ENCODE results near the gene APOA1. TPM values are rescaled to one million over a fixed set of nuclear protein-coding genes. Genes with fewer than 3 reads are reported as not detected.

The APOA1 gene
- total and polyA plus RNA-seq, 10 of the 15 experiments (the other 5 are each of a cell fraction or from before 2014, with no cell fraction given) = 0.10 to 2.4 (median 0.24) TPM; not detected in 3

DNA sequence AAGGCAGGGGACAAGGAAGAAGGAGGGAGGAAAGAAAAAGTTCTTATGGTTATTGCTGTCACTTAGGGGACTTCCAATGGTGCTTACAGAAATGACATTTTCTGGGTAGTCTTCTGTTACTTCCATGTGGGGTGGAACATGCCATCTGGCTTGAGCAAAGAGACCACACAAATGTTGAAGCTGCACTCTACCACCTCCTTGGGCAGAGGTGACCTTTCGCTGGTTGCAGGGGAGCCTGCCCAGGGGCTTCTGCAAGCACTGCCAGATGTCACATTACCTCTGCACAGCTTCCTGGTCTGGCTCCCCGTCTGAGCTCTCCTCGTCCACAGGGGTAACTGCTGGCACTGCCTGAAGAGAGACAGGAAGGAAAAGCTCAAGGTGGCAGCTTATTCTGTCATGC is 32.6 kb upstream of the APOA1 start:
- H3K4me2 ChIP-seq (ENCODE audit: control insufficient read depth, insufficient read depth) = no peak overlapping the region
- TF ChIP-seq, protein P1, sequence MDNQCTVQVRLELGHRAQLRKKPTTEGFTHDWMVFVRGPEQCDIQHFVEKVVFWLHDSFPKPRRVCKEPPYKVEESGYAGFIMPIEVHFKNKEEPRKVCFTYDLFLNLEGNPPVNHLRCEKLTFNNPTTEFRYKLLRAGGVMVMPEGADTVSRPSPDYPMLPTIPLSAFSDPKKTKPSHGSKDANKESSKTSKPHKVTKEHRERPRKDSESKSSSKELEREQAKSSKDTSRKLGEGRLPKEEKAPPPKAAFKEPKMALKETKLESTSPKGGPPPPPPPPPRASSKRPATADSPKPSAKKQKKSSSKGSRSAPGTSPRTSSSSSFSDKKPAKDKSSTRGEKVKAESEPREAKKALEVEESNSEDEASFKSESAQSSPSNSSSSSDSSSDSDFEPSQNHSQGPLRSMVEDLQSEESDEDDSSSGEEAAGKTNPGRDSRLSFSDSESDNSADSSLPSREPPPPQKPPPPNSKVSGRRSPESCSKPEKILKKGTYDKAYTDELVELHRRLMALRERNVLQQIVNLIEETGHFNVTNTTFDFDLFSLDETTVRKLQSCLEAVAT (IDR thresholded peaks at IDR 0.05) = no peak
- no peak for TF ChIP-seq POLR2A (IDR thresholded peaks at IDR 0.05; ENCODE audit: low read depth, low read length)
- no peak for TF ChIP-seq NR2C2 (IDR thresholded peaks at IDR 0.05; ENCODE audit: borderline replicate concordance, control insufficient read depth, insufficient read length, low read depth)
- no peak for TF ChIP-seq ZNF207 (IDR thresholded peaks at IDR 0.05; ENCODE audit: borderline replicate concordance)
- TF ChIP-seq HDAC6 (IDR thresholded peaks at IDR 0.05; ENCODE audit: unreplicated experiment) = no peak
- TF ChIP-seq STAT3 (IDR thresholded peaks at IDR 0.05; ENCODE audit: low read depth, low read length) = no peak
- TF ChIP-seq, protein P2, sequence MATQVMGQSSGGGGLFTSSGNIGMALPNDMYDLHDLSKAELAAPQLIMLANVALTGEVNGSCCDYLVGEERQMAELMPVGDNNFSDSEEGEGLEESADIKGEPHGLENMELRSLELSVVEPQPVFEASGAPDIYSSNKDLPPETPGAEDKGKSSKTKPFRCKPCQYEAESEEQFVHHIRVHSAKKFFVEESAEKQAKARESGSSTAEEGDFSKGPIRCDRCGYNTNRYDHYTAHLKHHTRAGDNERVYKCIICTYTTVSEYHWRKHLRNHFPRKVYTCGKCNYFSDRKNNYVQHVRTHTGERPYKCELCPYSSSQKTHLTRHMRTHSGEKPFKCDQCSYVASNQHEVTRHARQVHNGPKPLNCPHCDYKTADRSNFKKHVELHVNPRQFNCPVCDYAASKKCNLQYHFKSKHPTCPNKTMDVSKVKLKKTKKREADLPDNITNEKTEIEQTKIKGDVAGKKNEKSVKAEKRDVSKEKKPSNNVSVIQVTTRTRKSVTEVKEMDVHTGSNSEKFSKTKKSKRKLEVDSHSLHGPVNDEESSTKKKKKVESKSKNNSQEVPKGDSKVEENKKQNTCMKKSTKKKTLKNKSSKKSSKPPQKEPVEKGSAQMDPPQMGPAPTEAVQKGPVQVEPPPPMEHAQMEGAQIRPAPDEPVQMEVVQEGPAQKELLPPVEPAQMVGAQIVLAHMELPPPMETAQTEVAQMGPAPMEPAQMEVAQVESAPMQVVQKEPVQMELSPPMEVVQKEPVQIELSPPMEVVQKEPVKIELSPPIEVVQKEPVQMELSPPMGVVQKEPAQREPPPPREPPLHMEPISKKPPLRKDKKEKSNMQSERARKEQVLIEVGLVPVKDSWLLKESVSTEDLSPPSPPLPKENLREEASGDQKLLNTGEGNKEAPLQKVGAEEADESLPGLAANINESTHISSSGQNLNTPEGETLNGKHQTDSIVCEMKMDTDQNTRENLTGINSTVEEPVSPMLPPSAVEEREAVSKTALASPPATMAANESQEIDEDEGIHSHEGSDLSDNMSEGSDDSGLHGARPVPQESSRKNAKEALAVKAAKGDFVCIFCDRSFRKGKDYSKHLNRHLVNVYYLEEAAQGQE (IDR thresholded peaks at IDR 0.05; ENCODE audit: low read depth, low read length) = no peak
- no peak for TF ChIP-seq HDAC2 (IDR thresholded peaks at IDR 0.05)
- no peak for TF ChIP-seq TCF12 (IDR thresholded peaks at IDR 0.05; ENCODE audit: low read depth, low read length)
- ChIA-PET RAD21 (ENCODE audit: unreplicated experiment) (interaction anchor here (0.6 to 1.0 kb wide), 2 partner anchors 11 to 230 kb away, joined by 3 read pairs; no protein-coding TSS in a partner anchor), POLR2A (no interaction called here), SMC1A (ENCODE audit: uncharacterized antibody, unreplicated experiment) (interaction anchor here (0.7 to 1.5 kb wide), 2 partner anchors 11 to 19 kb away, joined by 3 read pairs; no protein-coding TSS in a partner anchor), CTCF (interaction anchor here (1.3 to 1.9 kb wide), 3 partner anchors 9 to 236 kb away, joined by 4 to 14 read pairs (median 5); no protein-coding TSS in a partner anchor)
- no peak overlapping the region for H3K9ac ChIP-seq (ENCODE audit: control insufficient read depth, insufficient read depth, low read length)
- ATAC-seq (no peak), FAIRE-seq (no peak), DNase-seq (ENCODE audit: low read depth, low spot score) (no peak)
- no peak overlapping the region for H2AFZ ChIP-seq (ENCODE audit: control insufficient read depth, low read depth, low read length)
- no peaks in the 10 kb centered on the region for H3K9me3 ChIP-seq (replicated peaks; ENCODE audit: control insufficient read depth, insufficient read depth, low read length)
- 49% methylated on average over 3 of the region's 3 CpGs for WGBS (ENCODE audit: insufficient coverage, insufficient replicate concordance, low lambda C conversion rate, missing lambda C conversion rate)
- H4K20me1 ChIP-seq (ENCODE audit: control insufficient read depth, insufficient read depth) = no peaks in the 10 kb centered on the region
- H3K4me1 ChIP-seq (ENCODE audit: control insufficient read depth, insufficient read depth, low read length) = no peaks in the 10 kb centered on the region
- H3K4me3 ChIP-seq = no peak overlapping the region
- H3K79me2 ChIP-seq (ENCODE audit: control insufficient read depth, insufficient read depth, low read length) = no peaks in the 10 kb centered on the region
- intact Hi-C loops (cut with micrococcal nuclease; ENCODE audit: unreplicated experiment) (no loop called here), in situ Hi-C loops (cut with MboI) (no loop called here)
- no peaks in the 10 kb centered on the region for H3K27me3 ChIP-seq (replicated peaks in 1 of 2; ENCODE audit: control insufficient read depth in 2 of 2, insufficient read depth in 2 of 2, low read length in 1 of 2)
- H3K27ac ChIP-seq (ENCODE audit: control insufficient read depth, insufficient read depth) = no peak overlapping the region
- peaks cover 16 to 17% of the 10 kb centered on the region in 2 experiments for H3K36me3 ChIP-seq (ENCODE audit: control insufficient read depth in 2 of 2, insufficient read depth in 2 of 2, low read length in 1 of 2)
- no TSS peak for BruUV-seq (replicated peaks)
